HepG2 (cell line): ENCODE data around the gene SELENOV. TPM values are rescaled to one million over a fixed set of nuclear protein-coding genes. Genes with fewer than 3 reads are reported as not detected.

Source experiments
- ATAC-seq: fragments of 200-7000 bp; cut with Tn5 transposase; 3 replicates; pipeline ENCODE4 v1.9.1; 2020; ENCODE audit warnings: mild to moderate bottlenecking, moderate library complexity
- BruUV-seq: library from RNA; stranded (reverse); fragments of 400-500 nt; replicated peaks from 2 replicates; lab custom pipeline; 2021; lab: Mats Ljungman, UMichigan
- CTCF ChIA-PET: fragments of 300-600 bp; formaldehyde crosslinking; extraction: SDS; loops from one replicate; lab custom pipeline; 2021; ENCODE audit warnings: low total read pairs, inconsistent platforms, low intra/inter-chr PET ratio; lab: Yijun Ruan, JAX
- POLR2A ChIA-PET: fragments of 350-600 bp; sonication (Branson Sonifier 250); formaldehyde crosslinking; loops from one replicate; lab custom pipeline; 2020; ENCODE audit warnings: antibody characterized with exemption, inconsistent platforms; lab: Yijun Ruan, JAX
- DNase-seq: peaks from one replicate; pipeline ENCODE4 v3.0.0-alpha.2; 2015; ENCODE audit warnings: low spot score
- FAIRE-seq: peaks from 3 replicates; lab custom pipeline; 2011; peaks lifted over from hg19 to GRCh38; lab: Jason Lieb, UNC
- H2AFZ ChIP-seq: one replicate; pipeline ENCODE4 v1.6.1; 2011; ENCODE audit warnings: low read length, inconsistent platforms
- H3K27ac ChIP-seq: fragments of 300-600 bp; 3 replicates; pipeline ENCODE4 v1.8.0; 2011; ENCODE audit warnings: mixed run types, mild to moderate bottlenecking, mixed read lengths, low read length, inconsistent platforms; ENCODE audit not compliant: insufficient read depth; ENCODE audit errors: extremely low read length
- H3K27me3 ChIP-seq, 2 experiments: fragments of 200-600 bp in 1 of 2; 2 replicates in 1 of 2; 3 replicates in 1 of 2; pipeline versions ENCODE4 v1.6.0 to v1.8.0; 2011; ENCODE audit warnings: low read length in 2 of 2, mild to moderate bottlenecking in 2 of 2, moderate library complexity in 2 of 2, inconsistent platforms in 1 of 2; ENCODE audit not compliant: insufficient read depth in 2 of 2, control insufficient read depth in 1 of 2
- H3K36me3 ChIP-seq, 2 experiments: fragments of 200-600 bp in 1 of 2; replicated peaks in 1 of 2; 2 replicates in 1 of 2; 3 replicates in 1 of 2; pipeline versions ENCODE4 v1.5.1 to v1.8.0; 2011; ENCODE audit warnings: low read length in 2 of 2, inconsistent platforms in 1 of 2; ENCODE audit not compliant: insufficient read depth in 2 of 2, control insufficient read depth in 1 of 2
- H3K4me1 ChIP-seq: 2 replicates; pipeline ENCODE4 v1.5.1; 2012; ENCODE audit warnings: low read length, inconsistent platforms; ENCODE audit not compliant: insufficient read depth
- H3K4me2 ChIP-seq: 2 replicates; pipeline ENCODE4 v1.6.0; 2011; ENCODE audit warnings: low read depth, low read length, inconsistent platforms
- H3K4me3 ChIP-seq, 3 experiments: fragments of 200-600 bp in 1 of 3; sonication (generic), shearing (Covaris generic) in 1 of 3; replicated peaks in 1 of 3; 2 replicates each; pipeline ENCODE4 v1.5.1; 2011 to 2016; ENCODE audit warnings: low read length in 3 of 3, inconsistent platforms in 2 of 3, low read depth in 2 of 3, mild to moderate bottlenecking in 2 of 3, control low read depth in 1 of 3, mixed read lengths in 1 of 3; ENCODE audit not compliant: insufficient read depth in 1 of 3
- H3K79me2 ChIP-seq: one replicate; pipeline ENCODE4 v1.6.1; 2011; ENCODE audit warnings: low read length, inconsistent platforms; ENCODE audit not compliant: insufficient read depth
- H3K9ac ChIP-seq: 2 replicates; pipeline ENCODE4 v1.6.0; 2011; ENCODE audit warnings: mild to moderate bottlenecking, low read depth, low read length, inconsistent platforms; ENCODE audit not compliant: insufficient read depth
- H3K9me3 ChIP-seq: 2 replicates; pipeline ENCODE4 v1.5.1; 2012; ENCODE audit warnings: mild to moderate bottlenecking, low read length
- H4K20me1 ChIP-seq: 2 replicates; pipeline ENCODE4 v1.6.0; 2011; ENCODE audit warnings: inconsistent platforms, mild to moderate bottlenecking, low read length, moderate library complexity; ENCODE audit not compliant: insufficient read depth
- CREB1 ChIP-seq, 2 experiments: fragments of 450-650 bp in 1 of 2; IDR thresholded peaks; 2 replicates each; pipeline ENCODE4 v1.6.1; 2016 to 2017; ENCODE audit warnings: control low read depth in 1 of 2, mild to moderate bottlenecking in 1 of 2, missing compliant biosample characterization in 1 of 2, missing genetic modification characterization in 1 of 2
- CREB3 ChIP-seq: sonication (generic); formaldehyde crosslinking; IDR thresholded peaks from 2 replicates; pipeline ENCODE4 v1.5.0; 2020; ENCODE audit warnings: missing genetic modification reagents
- E2F5 ChIP-seq: sonication (generic); formaldehyde crosslinking; conservative IDR thresholded peaks from 2 replicates; pipeline ENCODE4 v1.4.0; 2020; ENCODE audit warnings: missing genetic modification reagents
- KDM5A ChIP-seq: fragments of 200-600 bp; sonication (generic); IDR thresholded peaks from 2 replicates; pipeline ENCODE4 v1.7.0; 2018; ENCODE audit warnings: antibody characterized with exemption, mild to moderate bottlenecking, low read length, borderline replicate concordance
- KLF15 ChIP-seq: sonication (generic); formaldehyde crosslinking; IDR thresholded peaks from 2 replicates; pipeline ENCODE4 v1.8.1; 2023; ENCODE audit warnings: borderline replicate concordance, mild to moderate bottlenecking, inconsistent platforms, missing genetic modification reagents, mixed read lengths
- PHF20 ChIP-seq: sonication (generic); formaldehyde crosslinking; IDR thresholded peaks from 2 replicates; pipeline ENCODE4 v1.5.0; 2020; ENCODE audit warnings: mild to moderate bottlenecking, missing genetic modification reagents
- PTBP1 ChIP-seq: fragments of 200-400 bp; formaldehyde crosslinking; IDR thresholded peaks from 2 replicates; pipeline ENCODE4 v1.6.1; 2018; ENCODE audit warnings: low read length, low read depth; ENCODE audit not compliant: poor library complexity, severe bottlenecking
- SOX6 ChIP-seq, 2 experiments: fragments of 450-650 bp in 1 of 2; sonication (generic) in 1 of 2; formaldehyde crosslinking in 1 of 2; IDR thresholded peaks; 2 replicates each; pipeline versions ENCODE4 v1.4.0 to v1.6.1; 2017 to 2020; ENCODE audit warnings: antibody characterized with exemption in 1 of 2, mild to moderate bottlenecking in 1 of 2, missing genetic modification reagents in 1 of 2
- SRY ChIP-seq: sonication (generic); formaldehyde crosslinking; IDR thresholded peaks from 2 replicates; pipeline ENCODE4 v1.8.0; 2022; ENCODE audit warnings: mild to moderate bottlenecking, missing genetic modification reagents
- STAT5B ChIP-seq: sonication (generic); formaldehyde crosslinking; IDR thresholded peaks from 2 replicates; pipeline ENCODE4 v1.4.0; 2020; ENCODE audit warnings: missing genetic modification reagents
- ZFAT ChIP-seq: sonication (generic); formaldehyde crosslinking; conservative IDR thresholded peaks from 2 replicates; pipeline ENCODE4 v1.8.1; 2023; ENCODE audit warnings: missing genetic modification reagents, inconsistent platforms
- ZFP41 ChIP-seq: sonication (generic); formaldehyde crosslinking; IDR thresholded peaks from 2 replicates; pipeline ENCODE4 v1.4.0; 2020; ENCODE audit warnings: mild to moderate bottlenecking, missing genetic modification reagents, borderline replicate concordance
- ZFYVE20 ChIP-seq: sonication (generic); formaldehyde crosslinking; IDR thresholded peaks from 2 replicates; pipeline ENCODE4 v1.8.0; 2023; ENCODE audit warnings: low read depth, mild to moderate bottlenecking, moderate library complexity, missing genetic modification reagents, borderline replicate concordance
- ZNF354B ChIP-seq: sonication (generic); formaldehyde crosslinking; IDR thresholded peaks from 2 replicates; pipeline ENCODE4 v1.8.0; 2022; ENCODE audit warnings: mild to moderate bottlenecking, missing genetic modification reagents
- ZNF468 ChIP-seq: sonication (generic); formaldehyde crosslinking; IDR thresholded peaks from 2 replicates; pipeline ENCODE4 v1.8.0; 2022; ENCODE audit warnings: mild to moderate bottlenecking, moderate library complexity, missing genetic modification reagents
- ZNF670 ChIP-seq: sonication (generic); formaldehyde crosslinking; IDR thresholded peaks from 2 replicates; pipeline ENCODE4 v1.8.0; 2022; ENCODE audit warnings: mild to moderate bottlenecking, missing genetic modification reagents, borderline replicate concordance
- WGBS: methylation state at CpG from one replicate; pipeline ENCODE4 v1.1.6; 2017; ENCODE audit warnings: low lambda C conversion rate; 5-methylcytosine and 5-hydroxymethylcytosine counted together
- in situ Hi-C: cut with HindIII; loops from 2 replicates; pipeline ENCODE4 v1.10.0; 2017; ENCODE audit warnings: low pct_unique_long_range_greater_than_20kb; ENCODE audit not compliant: extremely low pct_ligation_motif_present
- intact Hi-C: fragments of 100-400 bp; cut with micrococcal nuclease; formaldehyde crosslinking; loops from one replicate; pipeline ENCODE4 v1.10.0; 2022; ENCODE audit not compliant: unreplicated experiment
- polyA plus RNA-seq, 8 experiments: library from polyadenylated mRNA; depleted of rRNA in 3 of 8; stranded (reverse) in 7 of 8; unstranded in 1 of 8; fragments of >200 nt; fragmentation: Illumina TruSeq in 4 of 8; extraction: Trizol in 4 of 8; gene quantifications; 2 replicates each; pipeline versions ENCODE4 v1.2.1 to v1.2.3, GENCODE V29; 2011 to 2016; ENCODE audit warnings: low read depth in 4 of 8, missing spikeins in 1 of 8, mixed read lengths in 1 of 8; ENCODE audit not compliant: insufficient read depth in 1 of 8
- total RNA-seq, 5 experiments: library from RNA; depleted of rRNA; stranded (reverse); fragments of >200 nt; fragmentation: Illumina TruSeq; extraction: Trizol; gene quantifications; 2 replicates each; pipeline ENCODE4 v1.2.3, GENCODE V29; 2016; ENCODE audit warnings: low read depth in 1 of 5

The SELENOV gene
- total and polyA plus RNA-seq, 2 of the 13 experiments (the other 11 are each of a cell fraction or from before 2014, with no cell fraction given) = not detected

- Histone ChIP-seq H3K36me3 (no peaks in the 10 kb centered on the region), H3K4me3 (no peak overlapping the region), H3K27me3 (peaks cover 1 to 31% of the 10 kb centered on the region in 2 experiments; a peak in 4 of 5 replicates), H3K9ac (no peak overlapping the region), H3K4me1 (peaks cover 32% of the 10 kb centered on the region), H4K20me1 (no peaks in the 10 kb centered on the region), H3K79me2 (no peaks in the 10 kb centered on the region), H3K4me2 (no peak overlapping the region), H3K27ac (no peak overlapping the region), H3K9me3 (no peaks in the 10 kb centered on the region), H2AFZ (no peak overlapping the region)
- ATAC-seq (no peak), DNase-seq (no peak), FAIRE-seq (no peak)
- CTCF ChIA-PET = no interaction called here
- intact Hi-C loops (no loop called here), in situ Hi-C loops (no loop called here)
- BruUV-seq = no TSS peak
- 30% methylated on average over 5 of the region's 5 CpGs for WGBS
- POLR2A ChIA-PET = no interaction called here
- TF ChIP-seq PHF20 (CRISPR knock-in tag) = no peak
- TF ChIP-seq ZFP41 (CRISPR knock-in tag) = no peak
- TF ChIP-seq SOX6 (IDR thresholded peaks at IDR 0.05) = no peak
- no peak for TF ChIP-seq SOX6 (CRISPR knock-in tag; IDR thresholded peaks at IDR 0.05)
- TF ChIP-seq KLF15 (CRISPR knock-in tag) = no peak
- TF ChIP-seq CREB1 (IDR thresholded peaks at IDR 0.05) = no peak
- no peak for TF ChIP-seq CREB1 (CRISPR knock-in tag; IDR thresholded peaks at IDR 0.05)
- TF ChIP-seq ZNF468 (CRISPR knock-in tag) = no peak
- TF ChIP-seq ZFAT = no peak
Observed at GRCh38 chr19:39518458-39518857, 3.5 kb downstream of the SELENOV start.

- WGBS = 35% methylated on average over 9 of the region's 9 CpGs
- no peaks in the 10 kb centered on the region for H3K9me3 ChIP-seq
- H3K27me3 ChIP-seq = peaks cover 1 to 26% of the 10 kb centered on the region in 2 experiments; a peak in 4 of 5 replicates
- peak overlapping the region; percentile 24; the same call in 1 of the 2 replicates for H3K4me2 ChIP-seq
- BruUV-seq = no TSS peak
- no peak overlapping the region for H3K27ac ChIP-seq
- no peak overlapping the region for H3K9ac ChIP-seq
- H3K36me3 ChIP-seq = no peaks in the 10 kb centered on the region
- TF ChIP-seq SRY (CRISPR knock-in tag) = no peak
- no peak for TF ChIP-seq ZNF354B
- no peak for TF ChIP-seq ZNF670 (CRISPR knock-in tag)
- TF ChIP-seq ZFYVE20 = no peak
- no peak for TF ChIP-seq PTBP1
- TF ChIP-seq CREB3 (CRISPR knock-in tag) = no peak
- no peak for TF ChIP-seq E2F5
- no peak for TF ChIP-seq KDM5A
- TF ChIP-seq STAT5B (CRISPR knock-in tag) = no peak
- TF ChIP-seq, all 625 proteins: peak for 0
- FAIRE-seq = no peak
- H3K4me1 ChIP-seq = peaks cover 32% of the 10 kb centered on the region
- no peak for ATAC-seq
- ChIA-PET POLR2A (no interaction called here), CTCF (no interaction called here)
- H2AFZ ChIP-seq = no peak overlapping the region
- no peak overlapping the region for H3K4me3 ChIP-seq
- intact Hi-C loops (no loop called here), in situ Hi-C loops (no loop called here)
- no peak for DNase-seq
- no peaks in the 10 kb centered on the region for H3K79me2 ChIP-seq
- H4K20me1 ChIP-seq = no peaks in the 10 kb centered on the region
Observed at GRCh38 chr19:39518975-39519374, 4.0 kb downstream of the SELENOV start.
